Smooth muscle cell of the brain vasculature (primary cell): ENCODE measurements around the gene SERINC2.
A peak's percentile ranks its signal among the peaks of the same experiment; 100 is the strongest.
"Not testable (repeated sequence)": the region's sequence is repeated elsewhere in the genome, so short reads cannot be mapped to it uniquely, and the experiment has no call there.

Experiments used
- DNase-seq: peaks from one replicate; pipeline ENCODE4 v3.0.0-alpha.2; 2012; ENCODE audit warnings: low read depth, low spot score

Gene SERINC2

GRCh38 chr1:31413405-31414001 lies 490 bp downstream of the SERINC2 start:
- DNase-seq = no peak

GRCh38 chr1:31414980-31415370 lies 2.0 kb downstream of the SERINC2 start:
- DNase-seq = no peak

DNA sequence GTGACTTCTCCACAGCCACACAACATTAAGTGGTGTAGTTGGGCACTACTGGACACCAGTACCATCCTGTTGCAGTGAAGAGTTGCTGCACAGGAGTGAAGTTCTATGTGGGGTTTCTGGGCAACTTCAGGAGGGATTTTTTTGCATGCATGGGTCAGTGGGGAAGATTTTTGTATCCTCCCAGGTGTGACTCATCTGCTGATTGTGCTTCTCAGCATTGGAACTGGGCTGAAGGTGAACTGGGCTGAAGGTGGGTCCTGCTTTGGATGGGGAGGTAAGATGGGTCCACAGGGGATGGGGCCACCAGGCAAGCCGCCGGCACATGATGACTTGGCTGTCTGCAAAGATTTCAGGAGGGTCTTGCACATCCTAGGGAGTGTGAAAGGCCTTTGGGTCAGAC lies 2.6 kb downstream of the SERINC2 start:
- DNase-seq = no peak

- no peak for DNase-seq
Observed at GRCh38 chr1:31416101-31416736, 3.2 kb downstream of the SERINC2 start.

- DNase-seq = no peak
Observed at GRCh38 chr1:31417148-31417547, 4.1 kb downstream of the SERINC2 start.

GRCh38 chr1:31418626-31419323 lies 5.8 kb downstream of the SERINC2 start:
- DNase-seq = no peak

- DNase-seq = no peak
Observed at GRCh38 chr1:31420716-31421115, 7.7 kb downstream of the SERINC2 start.

DNA sequence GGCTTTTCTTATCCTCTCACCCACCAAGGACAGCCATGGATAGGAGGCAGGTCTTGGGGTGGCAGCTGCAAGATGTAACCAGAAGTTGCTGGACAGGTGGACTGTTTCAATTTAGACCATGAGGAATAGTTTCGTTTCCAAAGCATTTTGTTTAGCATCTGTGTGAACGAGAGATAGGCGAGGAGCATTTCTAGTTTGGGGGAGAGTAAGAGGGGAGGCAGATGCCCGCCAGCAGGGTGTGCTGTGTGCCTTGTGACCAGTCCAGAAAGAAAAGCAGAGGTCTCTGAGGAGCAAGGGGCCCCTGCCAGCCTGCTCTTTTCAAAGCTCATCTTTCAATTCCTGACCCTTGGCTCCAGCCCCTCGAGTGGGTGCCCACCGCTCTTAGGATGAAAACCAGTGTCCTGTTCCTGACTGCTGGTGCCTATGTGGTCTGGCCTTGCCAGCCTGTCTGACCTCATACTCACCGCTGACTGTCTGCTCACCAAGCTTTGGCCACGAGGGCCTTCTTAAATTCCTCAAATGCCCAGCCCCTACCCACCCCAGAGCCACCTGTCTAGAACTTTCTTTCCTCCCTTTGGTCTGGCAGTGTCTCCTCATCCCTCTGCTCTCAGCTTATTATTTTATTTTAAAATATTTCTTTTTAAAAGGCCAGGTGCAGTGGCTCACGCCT lies 8.5 kb downstream of the SERINC2 start:
- DNase-seq = no peak

GRCh38 chr1:31422505-31423319 lies 9.7 kb downstream of the SERINC2 start:
- peak; percentile 35 for DNase-seq

DNA sequence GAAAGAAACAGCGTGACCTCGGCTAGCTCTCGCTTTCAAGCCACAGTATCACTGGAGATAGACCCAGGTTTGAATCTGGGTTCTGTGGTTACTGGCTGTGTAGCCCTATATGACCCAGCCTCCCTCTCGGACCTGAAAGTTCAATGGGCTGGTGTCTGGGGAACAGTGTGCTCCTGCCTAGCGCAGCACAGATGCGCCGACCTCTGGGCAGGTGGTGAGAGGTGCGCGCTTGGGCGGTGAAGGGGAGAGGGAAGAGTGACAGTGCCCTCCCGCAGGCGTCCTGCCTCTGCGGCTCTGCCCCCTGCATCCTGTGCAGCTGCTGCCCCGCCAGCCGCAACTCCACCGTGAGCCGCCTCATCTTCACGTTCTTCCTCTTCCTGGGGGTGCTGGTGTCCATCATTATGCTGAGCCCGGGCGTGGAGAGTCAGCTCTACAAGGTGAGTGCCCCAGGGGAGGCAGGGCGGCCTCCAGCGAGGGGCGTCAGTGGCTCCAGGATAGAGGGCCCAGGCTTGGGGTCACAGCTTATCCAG lies 10.5 kb downstream of the SERINC2 start:
- no peak for DNase-seq

GRCh38 chr1:31424568-31424967 lies 11.6 kb downstream of the SERINC2 start:
- DNase-seq = no peak

DNA sequence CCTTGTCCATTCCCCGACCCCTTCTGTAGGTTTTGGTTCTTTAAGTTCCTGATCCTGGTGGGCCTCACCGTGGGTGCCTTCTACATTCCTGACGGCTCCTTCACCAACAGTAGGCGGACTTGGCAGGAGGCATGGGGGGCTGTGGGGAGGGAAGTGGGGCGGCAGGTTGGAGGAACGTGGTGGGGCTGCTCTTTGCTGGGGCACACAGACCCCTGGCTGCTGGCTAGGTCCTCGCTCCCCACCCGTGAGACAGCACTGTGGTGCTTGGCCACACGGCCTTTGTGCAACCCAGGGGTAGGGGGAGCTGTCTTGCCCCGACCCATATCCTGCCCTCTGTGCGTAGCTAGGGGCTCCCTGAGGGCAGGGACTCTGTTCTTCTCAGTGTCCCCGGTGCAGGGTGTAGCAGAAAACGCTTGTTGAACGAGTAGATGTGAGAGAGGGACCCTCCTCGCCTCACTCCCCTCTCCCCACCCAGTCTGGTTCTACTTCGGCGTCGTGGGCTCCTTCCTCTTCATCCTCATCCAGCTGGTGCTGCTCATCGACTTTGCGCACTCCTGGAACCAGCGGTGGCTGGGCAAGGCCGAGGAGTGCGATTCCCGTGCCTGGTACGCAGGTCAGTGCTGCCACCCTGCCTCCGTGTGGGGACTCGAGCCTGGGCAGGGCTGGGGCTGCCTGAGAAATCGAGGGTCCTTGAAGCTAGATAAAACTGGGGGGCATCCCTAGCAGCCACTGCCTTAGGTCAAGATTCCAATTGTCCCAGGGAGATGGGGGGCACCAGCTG lies 12.5 kb downstream of the SERINC2 start:
- DNase-seq = no peak

DNA sequence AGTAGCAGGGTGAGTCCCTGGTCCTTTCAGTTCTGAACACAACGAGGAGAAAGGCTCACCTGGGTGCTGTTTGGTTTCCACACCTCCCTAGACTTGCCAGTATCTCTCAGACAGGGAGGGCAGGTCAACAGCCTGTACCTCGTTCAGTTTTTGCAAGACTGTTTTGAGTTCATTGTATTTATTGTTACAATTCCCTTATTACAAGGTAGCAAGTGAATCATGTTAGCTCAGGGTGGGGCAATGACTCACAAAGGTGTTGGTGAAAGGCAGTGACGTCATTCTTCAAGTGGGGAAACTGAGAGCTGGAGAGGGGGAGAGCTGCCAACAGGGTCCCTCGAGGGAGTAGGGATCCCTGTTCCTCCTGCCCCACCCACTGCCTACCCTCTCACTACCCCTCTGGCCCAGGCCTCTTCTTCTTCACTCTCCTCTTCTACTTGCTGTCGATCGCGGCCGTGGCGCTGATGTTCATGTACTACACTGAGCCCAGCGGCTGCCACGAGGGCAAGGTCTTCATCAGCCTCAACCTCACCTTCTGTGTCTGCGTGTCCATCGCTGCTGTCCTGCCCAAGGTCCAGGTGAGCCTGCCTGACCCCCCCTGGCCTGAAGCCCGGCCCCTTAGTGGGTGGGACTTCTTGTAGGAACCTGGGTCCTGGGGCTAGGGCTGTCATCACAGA lies 13.4 kb downstream of the SERINC2 start:
- DNase-seq = no peak

- no peak for DNase-seq
Observed at GRCh38 chr1:31427322-31427721, 14.3 kb downstream of the SERINC2 start.

DNA sequence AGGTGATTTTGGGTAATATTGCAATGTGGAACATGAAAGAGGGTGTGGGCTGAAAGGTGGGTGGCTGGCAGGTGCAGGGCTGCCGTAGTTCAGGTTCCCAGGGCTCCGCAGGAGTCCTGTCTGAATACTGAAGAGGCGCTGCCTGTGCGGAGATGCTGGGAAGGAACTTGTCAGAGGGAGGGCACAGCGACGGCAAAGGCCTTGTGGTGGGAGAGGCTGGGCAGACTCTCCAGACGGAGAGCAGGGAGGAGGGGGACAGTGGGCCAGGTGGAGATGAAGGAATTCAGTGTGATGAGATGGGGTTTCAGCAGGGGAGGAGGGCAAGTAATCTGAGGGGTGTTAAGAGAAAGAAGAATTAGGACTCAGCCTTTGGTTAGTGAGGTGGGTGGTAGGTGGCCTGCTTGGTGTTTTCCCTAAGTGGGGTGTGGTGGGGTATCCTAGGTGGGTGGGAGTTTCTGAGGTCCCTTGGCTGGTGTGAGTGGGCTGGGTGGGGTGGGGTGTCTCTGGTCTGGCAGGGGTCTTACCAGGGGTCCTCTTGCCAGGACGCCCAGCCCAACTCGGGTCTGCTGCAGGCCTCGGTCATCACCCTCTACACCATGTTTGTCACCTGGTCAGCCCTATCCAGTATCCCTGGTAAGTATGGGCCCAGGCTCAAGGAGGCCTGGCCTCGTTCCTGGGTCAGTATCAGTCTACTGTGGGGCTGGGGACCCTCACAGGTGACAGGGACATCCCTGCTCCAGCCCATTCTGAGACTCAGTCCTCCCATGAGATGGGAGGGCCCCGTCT lies 15.6 kb downstream of the SERINC2 start:
- no peak for DNase-seq

DNA sequence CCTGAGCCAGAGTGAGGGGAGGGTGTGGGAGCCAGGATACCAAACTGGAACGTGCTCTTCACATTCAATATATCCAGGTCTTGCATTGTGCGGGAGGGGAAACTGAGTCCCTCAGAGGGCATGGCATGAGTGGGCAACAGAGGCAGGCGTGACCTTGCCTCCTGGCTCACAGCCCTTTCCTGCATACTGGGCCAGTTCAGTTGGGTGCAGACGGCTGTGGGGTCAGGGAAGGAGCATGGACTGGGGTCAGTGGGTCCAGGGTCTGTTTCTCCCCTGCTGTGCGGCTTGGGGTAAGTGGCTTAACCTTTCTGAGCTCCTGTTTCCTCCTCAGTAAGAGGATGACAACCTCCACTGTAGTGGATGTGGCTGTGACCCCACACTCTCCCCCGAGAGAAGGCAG lies 16.6 kb downstream of the SERINC2 start:
- DNase-seq = no peak

DNA sequence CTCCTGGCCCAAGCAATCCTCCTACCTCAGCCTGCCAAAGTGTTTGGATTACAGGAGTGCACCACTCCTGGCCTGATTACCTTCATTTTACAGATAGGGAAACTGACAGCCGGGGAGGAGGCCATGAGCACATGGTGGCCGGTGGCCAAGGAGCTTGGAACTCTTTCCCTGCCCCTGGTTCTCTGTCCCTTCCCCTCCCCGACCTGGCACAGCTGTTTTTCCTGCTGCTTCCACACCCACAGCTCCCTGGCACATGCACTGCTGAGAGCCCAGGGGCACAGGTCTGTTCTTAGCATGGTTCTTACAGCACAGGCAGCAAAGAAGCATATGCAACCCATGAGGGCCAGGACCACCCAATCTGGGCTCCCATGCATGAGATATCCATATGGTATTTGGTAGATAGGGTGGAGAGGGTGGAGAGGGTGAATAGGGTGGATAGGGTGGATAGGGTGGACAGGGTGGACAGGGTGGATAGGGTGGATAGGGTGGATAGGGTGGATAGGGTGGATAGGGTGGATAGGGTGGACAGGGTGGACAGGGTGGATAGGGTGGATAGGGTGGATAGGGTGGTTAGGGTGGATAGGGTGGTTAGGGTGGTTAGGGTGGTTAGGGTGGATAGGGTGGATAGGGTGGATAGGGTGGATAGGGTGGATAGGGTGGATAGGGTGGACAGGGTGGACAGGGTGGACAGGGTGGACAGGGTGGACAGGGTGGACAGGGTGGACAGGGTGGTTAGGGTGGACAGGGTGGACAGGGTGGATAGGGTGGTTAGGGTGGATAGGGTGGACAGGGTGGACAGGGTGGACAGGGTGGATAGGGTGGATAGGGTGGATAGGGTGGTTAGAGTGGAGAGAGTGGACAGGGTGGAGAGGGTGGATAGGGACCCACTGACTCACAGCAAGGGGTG lies 18.6 kb downstream of the SERINC2 start:
- DNase-seq = not testable (repeated sequence)
